MM.1S (cell line): ENCODE data around the gene HPSE2.

Source experiments
- DNase-seq: peaks from one replicate; pipeline ENCODE4 v3.0.0-alpha.2; 2015
- H2AFZ ChIP-seq: fragments of 300-600 bp; sonication (generic); 2 replicates; pipeline ENCODE4 v1.6.0; 2016; ENCODE audit warnings: antibody characterized with exemption, low read length
- H3F3A ChIP-seq: fragments of 300-600 bp; sonication (generic); 2 replicates; pipeline ENCODE4 v1.6.1; 2016; ENCODE audit warnings: mild to moderate bottlenecking, antibody characterized with exemption, low read length, moderate library complexity, mixed read lengths; ENCODE audit not compliant: insufficient read depth
- H3K27ac ChIP-seq: fragments of 300-600 bp; sonication (generic); 2 replicates; pipeline ENCODE4 v1.5.1; 2016; ENCODE audit warnings: mild to moderate bottlenecking, low read length
- H3K27me3 ChIP-seq: fragments of 300-600 bp; sonication (generic); replicated peaks from 2 replicates; pipeline ENCODE4 v1.6.0; 2016; ENCODE audit warnings: low read length; ENCODE audit not compliant: insufficient read depth
- H3K36me3 ChIP-seq: fragments of 300-600 bp; sonication (generic); replicated peaks from 2 replicates; pipeline ENCODE4 v1.6.1; 2016; ENCODE audit warnings: mild to moderate bottlenecking, low read length, mixed read lengths; ENCODE audit not compliant: insufficient read depth
- H3K4me1 ChIP-seq: fragments of 300-600 bp; sonication (generic); 2 replicates; pipeline ENCODE4 v1.6.1; 2016; ENCODE audit warnings: low read length, mixed read lengths
- H3K4me2 ChIP-seq: fragments of 300-600 bp; sonication (generic); 2 replicates; pipeline ENCODE4 v1.6.0; 2016; ENCODE audit warnings: low read depth, low read length
- H3K4me3 ChIP-seq: fragments of 300-600 bp; sonication (generic); 2 replicates; pipeline ENCODE4 v1.5.1; 2016; ENCODE audit warnings: low read length, mixed read lengths
- H3K79me2 ChIP-seq: fragments of 300-600 bp; sonication (generic); 2 replicates; pipeline ENCODE4 v1.6.1; 2016; ENCODE audit warnings: mixed run types, low read length, mixed read lengths
- H3K9ac ChIP-seq: fragments of 300-600 bp; sonication (generic); 2 replicates; pipeline ENCODE4 v1.6.1; 2016; ENCODE audit warnings: low read length, mixed read lengths
- H3K9me2 ChIP-seq: fragments of 300-600 bp; sonication (generic); replicated peaks from 2 replicates; pipeline ENCODE4 v1.6.1; 2016; ENCODE audit warnings: mild to moderate bottlenecking, low read length, mixed read lengths; ENCODE audit not compliant: insufficient read depth
- H3K9me3 ChIP-seq: fragments of 300-600 bp; sonication (generic); replicated peaks from 2 replicates; pipeline ENCODE4 v1.6.1; 2016; ENCODE audit warnings: mild to moderate bottlenecking, low read length, mixed read lengths; ENCODE audit not compliant: insufficient read depth
- H4K20me1 ChIP-seq: fragments of 300-600 bp; sonication (generic); 2 replicates; pipeline ENCODE4 v1.6.1; 2016; ENCODE audit warnings: mild to moderate bottlenecking, low read length, moderate library complexity, mixed read lengths; ENCODE audit not compliant: insufficient read depth
- CTCF ChIP-seq: fragments of 300-600 bp; sonication (generic); IDR thresholded peaks from 2 replicates; pipeline ENCODE4 v1.5.1; 2016; ENCODE audit warnings: antibody characterized with exemption, low read length, mixed read lengths
- EZH2 ChIP-seq: fragments of 300-600 bp; sonication (generic); optimal IDR thresholded peaks from 2 replicates; pipeline ENCODE3; 2017; ENCODE audit warnings: low read depth, mild to moderate bottlenecking, antibody characterized with exemption, low read length, mixed read lengths
- EZH2phosphoT487 ChIP-seq: fragments of 300-600 bp; sonication (generic); IDR thresholded peaks from 2 replicates; pipeline ENCODE4 v1.6.1; 2018; ENCODE audit warnings: antibody characterized with exemption, low read length

Gene HPSE2

DNA sequence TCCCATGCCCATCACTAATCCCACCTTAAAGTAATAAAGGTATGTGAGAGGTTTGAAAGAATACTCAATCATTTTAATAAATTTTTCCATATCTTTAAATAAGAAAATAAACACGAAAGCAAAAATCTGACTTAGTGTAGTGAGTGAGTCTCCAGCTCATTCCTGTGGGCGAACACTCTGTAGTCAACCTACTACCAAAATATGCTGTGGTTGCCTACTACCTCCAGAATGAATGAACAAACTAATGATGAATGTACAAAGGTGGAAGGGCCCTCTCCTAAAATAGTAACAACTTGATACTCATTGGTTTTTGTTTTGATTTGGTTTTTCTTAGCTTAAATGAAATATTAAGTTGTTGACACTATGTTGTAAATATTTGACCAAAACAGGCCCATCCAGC lies 593.4 kb downstream of the HPSE2 start:
- no peak overlapping the region for H3K9ac ChIP-seq
- H3K9me2 ChIP-seq: no peaks in the 10 kb centered on the region

DNA sequence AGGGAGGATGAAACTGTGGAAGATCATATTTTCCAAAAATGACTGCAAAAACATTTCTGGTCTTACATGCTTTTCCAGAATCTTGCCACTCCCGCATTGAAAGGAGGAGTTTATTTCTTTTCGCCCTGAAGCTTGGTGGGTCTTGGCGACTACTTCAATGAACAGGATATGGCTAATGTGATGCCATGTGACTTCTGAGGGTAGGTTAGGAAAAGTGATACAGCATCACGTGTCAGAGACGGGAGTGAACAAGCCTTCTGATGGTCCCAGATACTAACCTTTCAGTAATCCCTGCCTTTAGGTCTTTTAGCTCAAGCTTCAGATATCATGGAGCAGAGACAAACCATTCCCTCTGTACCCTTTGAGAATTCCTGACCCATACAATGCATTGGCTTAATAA lies 596.7 kb downstream of the HPSE2 start:
- no peak overlapping the region for H2AFZ ChIP-seq

More for the DNA sequence above, 593.4 kb downstream of the HPSE2 start:
- no peaks in the 10 kb centered on the region for H3F3A ChIP-seq
- H3K36me3 ChIP-seq: no peaks in the 10 kb centered on the region
- no peaks in the 10 kb centered on the region for H3K9me3 ChIP-seq
- H3K4me1 ChIP-seq: peaks cover 5% of the 10 kb centered on the region
- DNase-seq: no peak
- H3K4me2 ChIP-seq: no peak overlapping the region
- H4K20me1 ChIP-seq: no peaks in the 10 kb centered on the region
- H3K27me3 ChIP-seq: no peaks in the 10 kb centered on the region
- H3K4me3 ChIP-seq: no peak overlapping the region
- H3K27ac ChIP-seq: no peak overlapping the region
- no peak for TF ChIP-seq EZH2phosphoT487
- no peak for TF ChIP-seq EZH2
- TF ChIP-seq CTCF: no peak
- no peaks in the 10 kb centered on the region for H3K79me2 ChIP-seq
- H2AFZ ChIP-seq: no peak overlapping the region

DNA sequence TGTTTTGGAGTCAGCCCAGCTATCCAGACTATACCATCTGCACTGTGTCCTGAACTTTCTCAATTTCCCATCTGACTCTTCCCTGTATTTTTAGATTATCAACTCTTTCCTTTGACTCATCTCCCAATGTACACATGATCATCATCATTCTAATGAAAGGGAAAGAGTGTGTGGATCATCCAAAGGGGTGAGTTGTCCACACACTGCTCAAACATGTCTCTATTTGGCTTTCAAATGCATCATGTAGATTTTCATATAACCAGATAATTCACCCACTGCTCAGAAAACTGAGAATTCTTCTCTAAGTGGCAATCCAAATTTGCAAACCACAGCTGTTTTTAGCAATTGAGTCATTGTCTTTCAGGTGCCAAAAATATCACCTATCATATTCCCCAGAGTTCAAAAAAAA lies 598.7 kb downstream of the HPSE2 start:
- Histone ChIP-seq H3K27ac (peak overlapping the region; percentile 53; the same call in 1 of the 2 replicates), H3K4me2 (peak overlapping the region; percentile 52), H3K79me2 (no peaks in the 10 kb centered on the region), H3K9me2 (no peaks in the 10 kb centered on the region), H3K27me3 (no peaks in the 10 kb centered on the region), H3K9ac (no peak overlapping the region), H3K4me1 (peaks cover 21% of the 10 kb centered on the region), H3F3A (0 out of 2 replicates have a peak, but pooled peaks cover 4% of the 10 kb centered on the region), H3K4me3 (peak overlapping the region; percentile 7; the same call in 1 of the 2 replicates), H3K36me3 (no peaks in the 10 kb centered on the region), H4K20me1 (no peaks in the 10 kb centered on the region), H3K9me3 (no peaks in the 10 kb centered on the region), H2AFZ (0 out of 2 replicates have a peak overlapping the region, but pooled peaks have one; percentile 2)
- peak; percentile 55 for DNase-seq
- TF ChIP-seq EZH2phosphoT487 (no peak), EZH2 (no peak), CTCF (no peak)

More for the DNA sequence above, 596.7 kb downstream of the HPSE2 start:
- Histone ChIP-seq H3K4me2 (no peak overlapping the region), H3K4me3 (no peak overlapping the region), H4K20me1 (no peaks in the 10 kb centered on the region), H3K9ac (no peak overlapping the region), H3K27me3 (no peaks in the 10 kb centered on the region), H3K36me3 (no peaks in the 10 kb centered on the region), H3K9me3 (no peaks in the 10 kb centered on the region), H3F3A (0 out of 2 replicates have a peak, but pooled peaks cover 4% of the 10 kb centered on the region), H3K27ac (no peak overlapping the region), H3K4me1 (peaks cover 21% of the 10 kb centered on the region), H3K79me2 (no peaks in the 10 kb centered on the region), H3K9me2 (no peaks in the 10 kb centered on the region)
- TF ChIP-seq EZH2 (no peak), EZH2phosphoT487 (no peak), CTCF (no peak)
- no peak for DNase-seq
